ENCODE data around the gene FAM204A.

Gene FAM204A

DNA sequence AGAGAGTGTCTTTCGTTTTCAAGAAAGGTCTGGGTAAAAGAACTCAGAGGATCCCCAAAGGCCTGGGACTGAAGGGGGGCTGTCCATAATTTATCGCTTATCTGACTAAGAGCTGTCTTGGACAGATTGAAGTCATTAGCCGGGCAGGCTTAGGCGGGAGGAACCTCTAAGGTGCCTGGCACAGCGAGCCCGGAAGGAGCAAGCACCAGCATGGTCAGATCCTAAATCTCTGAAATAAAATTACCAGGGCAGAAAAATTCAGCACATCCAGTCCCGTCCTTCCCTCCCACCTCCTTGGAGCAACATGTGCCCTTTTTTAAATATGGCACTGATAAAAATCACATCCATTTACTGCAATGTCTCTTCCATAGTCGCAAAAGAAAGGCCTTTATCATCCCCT, 86.8 kb downstream of the FAM204A start:
- no peak overlapping the region for H3K27ac ChIP-seq
- no peak for DNase-seq (ENCODE audit: low read depth, low spot score)

GRCh38 chr10:118254654-118255053, 87.5 kb downstream of the FAM204A start:
- H3K27ac ChIP-seq, result no peak overlapping the region
- no peak for DNase-seq (ENCODE audit: low read depth, low spot score)

DNA sequence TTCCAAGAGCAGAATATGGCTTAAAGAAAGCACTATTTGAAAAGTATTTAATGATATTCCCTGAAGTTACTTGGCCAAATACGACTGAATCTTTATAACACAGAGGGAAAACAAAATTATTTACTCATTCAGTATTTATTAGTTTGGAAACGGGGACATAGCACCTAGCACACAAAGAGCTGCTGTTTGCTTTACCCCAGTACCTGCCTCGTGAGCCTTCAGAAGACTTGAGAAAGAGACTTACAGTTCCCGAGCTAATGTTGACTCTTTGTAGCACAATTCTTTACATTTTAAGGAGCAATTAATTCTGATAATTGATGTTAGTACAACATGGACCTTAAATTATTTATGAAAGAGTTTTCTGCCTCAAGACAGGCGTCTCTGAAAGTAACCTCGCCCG, 88.7 kb downstream of the FAM204A start:
- DNase-seq (ENCODE audit: low read depth, low spot score), result no peak
- H3K27ac ChIP-seq, result no peak overlapping the region

DNA sequence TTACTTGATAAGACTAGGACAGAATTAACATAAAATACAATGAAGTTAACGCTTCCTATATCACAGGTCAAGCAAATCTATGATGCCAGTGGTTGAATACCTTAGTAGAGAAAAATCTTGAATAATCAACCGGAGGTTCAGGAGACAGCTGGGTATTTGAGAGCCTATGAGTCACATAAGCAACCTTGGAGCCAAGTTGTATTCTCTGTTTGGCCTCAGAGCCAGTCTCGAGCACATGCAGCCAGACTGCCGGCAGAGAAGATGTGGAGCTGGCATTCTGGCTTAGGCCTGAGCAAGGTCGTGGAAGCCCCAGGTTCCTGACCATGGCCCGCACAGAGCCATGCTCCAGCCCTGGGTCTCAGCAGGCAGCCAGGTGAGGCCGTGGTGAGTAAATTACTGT, 90.3 kb downstream of the FAM204A start:
- H3K27ac ChIP-seq, result no peak overlapping the region
- DNase-seq (ENCODE audit: low read depth, low spot score), result no peak

- H3K27ac ChIP-seq, result no peak overlapping the region
- DNase-seq (ENCODE audit: low read depth, low spot score), result no peak
Measured at GRCh38 chr10:118249714-118250113, 92.4 kb downstream of the FAM204A start.
